Measurements from ENCODE around the gene COG8. TPM values are rescaled to one million over a fixed set of nuclear protein-coding genes. Genes with fewer than 3 reads are reported as not detected.

COG8 gene
- total and polyA plus RNA-seq, 4 donors = 11.2 to 37.4 (median 24.2) TPM

DNA sequence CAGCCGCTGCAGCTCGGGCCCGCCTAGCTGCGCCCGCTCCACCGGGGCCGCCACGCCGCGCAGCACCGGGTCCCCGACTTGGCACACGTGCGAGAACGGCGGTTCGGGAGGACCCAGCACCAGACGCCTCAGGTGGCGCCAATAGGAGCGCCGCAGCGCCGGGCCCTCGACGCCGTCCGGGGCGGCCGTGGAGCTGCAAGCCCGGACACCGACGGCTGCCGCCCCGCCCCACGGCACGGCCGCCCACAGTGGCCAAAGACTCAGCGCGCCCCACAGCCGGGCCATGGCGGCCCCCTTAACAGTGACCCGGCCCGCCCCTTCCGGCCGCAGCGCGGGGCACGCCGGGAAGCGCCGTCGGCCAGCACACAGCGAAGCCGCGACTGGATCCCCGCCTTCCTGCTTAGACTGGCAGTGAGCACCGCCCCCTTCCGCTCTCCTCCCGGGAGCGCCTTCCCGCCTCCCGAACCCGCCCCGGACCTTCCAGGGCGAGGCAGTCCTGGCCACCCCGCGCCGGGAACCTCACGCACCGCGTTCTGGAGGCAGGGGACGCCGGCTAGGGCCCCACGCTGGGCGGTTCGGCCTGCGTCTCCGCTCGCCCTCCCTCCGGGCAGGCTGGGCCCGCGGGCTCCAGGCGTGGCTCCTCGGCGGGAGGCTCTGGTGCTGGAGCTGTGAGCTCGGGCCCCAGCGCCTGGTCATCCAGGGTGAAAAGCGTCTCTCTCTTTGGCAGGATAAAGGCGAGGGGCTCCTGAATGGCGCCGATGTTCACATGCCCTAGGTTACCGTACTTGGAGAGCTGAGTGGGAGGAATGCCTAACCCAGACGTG, 8.9 kb downstream of the COG8 start, which contains the start of gene PDF:
PDF (minus strand) TSS at position 303 of the 824 bp plus-strand sequence; CDS start at position 285, 18 bp downstream.
- WGBS = under 1% methylated on average over 93 of the region's 93 CpGs
- peaks cover 15 to 54% (median 37%) of the 10 kb centered on the region in 4 donors for H3K4me1 ChIP-seq (ENCODE audit: control insufficient read depth in 4 of 4, insufficient read depth in 4 of 4, low read length in 3 of 4)

More for the DNA sequence above, 8.9 kb downstream of the COG8 start, which contains the start of gene PDF:
- DNase-seq (ENCODE audit: low spot score) = peak; percentile 91
- H3K36me3 ChIP-seq (ENCODE audit: control insufficient read depth in 4 of 4, insufficient read depth in 3 of 4, low read depth in 1 of 4, low read length in 3 of 4) = peaks cover 13 to 32% (median 20%) of the 10 kb centered on the region in 4 donors
- peak within 1 kb of the TSS; percentile 8 to 60 for H3K9ac ChIP-seq (ENCODE audit: low read depth in 1 of 2, low read length in 2 of 2)
- no peaks in the 10 kb centered on the region for H3K9me3 ChIP-seq (ENCODE audit: control insufficient read depth in 4 of 4, low read length in 3 of 4)
- peak within 1 kb of the TSS; percentile 55 to 88 (median 83) for H3K4me3 ChIP-seq (ENCODE audit: low read depth in 1 of 3, low read length in 3 of 3)
- TF ChIP-seq HNF4A (conservative IDR thresholded peaks at IDR 0.05) = peak in 1 of 2 donors; percentile 25
- no peak for TF ChIP-seq ZBTB33 (IDR thresholded peaks at IDR 0.05)
- TF ChIP-seq HNF4G (IDR thresholded peaks at IDR 0.05) = no peak
- TF ChIP-seq YY1 (IDR thresholded peaks at IDR 0.05) = no peak
- TF ChIP-seq ATF3 (IDR thresholded peaks at IDR 0.05) = no peak
- TF ChIP-seq SP1 (IDR thresholded peaks at IDR 0.05) = peak; percentile 61
- TF ChIP-seq RAD21 (IDR thresholded peaks at IDR 0.05) = peak in 1 of 2 donors; percentile 48
- peak; percentile 50 to 88 for TF ChIP-seq GABPA (IDR thresholded peaks at IDR 0.05 in 1 of 2, conservative IDR thresholded peaks at IDR 0.05 in 1 of 2)
- TF ChIP-seq, protein P1, sequence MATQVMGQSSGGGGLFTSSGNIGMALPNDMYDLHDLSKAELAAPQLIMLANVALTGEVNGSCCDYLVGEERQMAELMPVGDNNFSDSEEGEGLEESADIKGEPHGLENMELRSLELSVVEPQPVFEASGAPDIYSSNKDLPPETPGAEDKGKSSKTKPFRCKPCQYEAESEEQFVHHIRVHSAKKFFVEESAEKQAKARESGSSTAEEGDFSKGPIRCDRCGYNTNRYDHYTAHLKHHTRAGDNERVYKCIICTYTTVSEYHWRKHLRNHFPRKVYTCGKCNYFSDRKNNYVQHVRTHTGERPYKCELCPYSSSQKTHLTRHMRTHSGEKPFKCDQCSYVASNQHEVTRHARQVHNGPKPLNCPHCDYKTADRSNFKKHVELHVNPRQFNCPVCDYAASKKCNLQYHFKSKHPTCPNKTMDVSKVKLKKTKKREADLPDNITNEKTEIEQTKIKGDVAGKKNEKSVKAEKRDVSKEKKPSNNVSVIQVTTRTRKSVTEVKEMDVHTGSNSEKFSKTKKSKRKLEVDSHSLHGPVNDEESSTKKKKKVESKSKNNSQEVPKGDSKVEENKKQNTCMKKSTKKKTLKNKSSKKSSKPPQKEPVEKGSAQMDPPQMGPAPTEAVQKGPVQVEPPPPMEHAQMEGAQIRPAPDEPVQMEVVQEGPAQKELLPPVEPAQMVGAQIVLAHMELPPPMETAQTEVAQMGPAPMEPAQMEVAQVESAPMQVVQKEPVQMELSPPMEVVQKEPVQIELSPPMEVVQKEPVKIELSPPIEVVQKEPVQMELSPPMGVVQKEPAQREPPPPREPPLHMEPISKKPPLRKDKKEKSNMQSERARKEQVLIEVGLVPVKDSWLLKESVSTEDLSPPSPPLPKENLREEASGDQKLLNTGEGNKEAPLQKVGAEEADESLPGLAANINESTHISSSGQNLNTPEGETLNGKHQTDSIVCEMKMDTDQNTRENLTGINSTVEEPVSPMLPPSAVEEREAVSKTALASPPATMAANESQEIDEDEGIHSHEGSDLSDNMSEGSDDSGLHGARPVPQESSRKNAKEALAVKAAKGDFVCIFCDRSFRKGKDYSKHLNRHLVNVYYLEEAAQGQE (IDR thresholded peaks at IDR 0.05) = peak; percentile 35
- TF ChIP-seq FOXA2 (IDR thresholded peaks at IDR 0.05) = no peak
- no peak for TF ChIP-seq FOXA1 (IDR thresholded peaks at IDR 0.05)
- TF ChIP-seq RXRA (IDR thresholded peaks at IDR 0.05) = no peak
- TF ChIP-seq TAF1 (conservative IDR thresholded peaks at IDR 0.05) = no peak
- TF ChIP-seq JUND (IDR thresholded peaks at IDR 0.05) = no peak
- TF ChIP-seq NR2F2 (IDR thresholded peaks at IDR 0.05) = no peak
- TF ChIP-seq EGR1 (IDR thresholded peaks at IDR 0.05; ENCODE audit: low read depth in 2 of 2) = peak in 1 of 2 donors; percentile 36
- no peaks in the 10 kb centered on the region for H3K27me3 ChIP-seq (ENCODE audit: control insufficient read depth in 4 of 4, insufficient read depth in 4 of 4, low read length in 3 of 4)
- peak within 1 kb of the TSS; percentile 85 to 87 for H3K27ac ChIP-seq (ENCODE audit: low read depth in 1 of 2, low read length in 2 of 2)
